Mesendoderm (in vitro differentiated cells): ENCODE results near the gene PIGH.

ENCODE experiments used
- DNase-seq: peaks from one replicate; pipeline ENCODE4 v3.0.0; 2013
- H2AK5ac ChIP-seq: 2 replicates; pipeline ENCODE4 v1.6.1; 2013; ENCODE audit warnings: low read length, inconsistent platforms
- H2BK120ac ChIP-seq: 2 replicates; pipeline ENCODE4 v1.6.1; 2013; ENCODE audit warnings: low read depth, mild to moderate bottlenecking, low read length, moderate library complexity, mixed read lengths
- H2BK15ac ChIP-seq: replicated peaks from 2 replicates; pipeline ENCODE4 v1.6.1; 2013; ENCODE audit warnings: low read depth, mild to moderate bottlenecking, moderate library complexity
- H2BK5ac ChIP-seq: 2 replicates; pipeline ENCODE4 v1.6.1; 2013; ENCODE audit warnings: low read length, inconsistent platforms
- H3K18ac ChIP-seq: 2 replicates; pipeline ENCODE4 v1.6.1; 2013; ENCODE audit warnings: mild to moderate bottlenecking, low read length, mixed read lengths
- H3K23ac ChIP-seq: one replicate; pipeline ENCODE4 v1.6.1; 2013; ENCODE audit warnings: low read length
- H3K27ac ChIP-seq: 2 replicates; pipeline ENCODE4 v1.5.1; 2013; ENCODE audit warnings: low read depth, mild to moderate bottlenecking, inconsistent platforms, low read length, moderate library complexity
- H3K27me3 ChIP-seq: 2 replicates; pipeline ENCODE4 v1.6.1; 2013; ENCODE audit warnings: low read length, control low read depth, mild to moderate bottlenecking, inconsistent platforms; ENCODE audit not compliant: insufficient read depth, poor library complexity
- H3K36me3 ChIP-seq: 2 replicates; pipeline ENCODE4 v1.6.1; 2013; ENCODE audit warnings: low read length, inconsistent platforms; ENCODE audit not compliant: control insufficient read depth, insufficient read depth
- H3K4ac ChIP-seq: one replicate; pipeline ENCODE4 v1.6.1; 2013; ENCODE audit warnings: low read depth, mild to moderate bottlenecking, low read length, moderate library complexity
- H3K4me1 ChIP-seq: 2 replicates; pipeline ENCODE4 v1.6.1; 2013; ENCODE audit warnings: low read depth, low read length, inconsistent platforms; ENCODE audit not compliant: control insufficient read depth
- H3K4me2 ChIP-seq: 2 replicates; pipeline ENCODE4 v1.6.1; 2013; ENCODE audit warnings: low read length
- H3K4me3 ChIP-seq: 2 replicates; pipeline ENCODE4 v1.5.1; 2013; ENCODE audit warnings: mild to moderate bottlenecking, low read length
- H3K56ac ChIP-seq: one replicate; pipeline ENCODE4 v1.6.1; 2013; ENCODE audit warnings: low read length
- H3K79me1 ChIP-seq: 2 replicates; pipeline ENCODE4 v1.6.1; 2013; ENCODE audit warnings: low read length, inconsistent platforms
- H3K79me2 ChIP-seq: 2 replicates; pipeline ENCODE4 v1.6.1; 2013; ENCODE audit warnings: mild to moderate bottlenecking, low read length; ENCODE audit not compliant: control insufficient read depth, insufficient read depth
- H3K9ac ChIP-seq: 2 replicates; pipeline ENCODE4 v1.6.1; 2013; ENCODE audit warnings: low read length, inconsistent platforms
- H4K5ac ChIP-seq: one replicate; pipeline ENCODE4 v1.6.1; 2013; ENCODE audit warnings: low read length
- H4K8ac ChIP-seq: one replicate; pipeline ENCODE4 v1.6.1; 2013; ENCODE audit warnings: low read depth, mild to moderate bottlenecking, control low read depth, low read length, moderate library complexity
- WGBS: extraction: QIAGEN DNeasy Blood & Tissue Kit; methylation state at CpG from one replicate; pipeline ENCODE4 v1.1.7; 2013; ENCODE audit warnings: low lambda C conversion rate, missing lambda C conversion rate; ENCODE audit not compliant: insufficient coverage; ENCODE audit errors: extremely low coverage; 5-methylcytosine and 5-hydroxymethylcytosine counted together

The PIGH gene

DNA sequence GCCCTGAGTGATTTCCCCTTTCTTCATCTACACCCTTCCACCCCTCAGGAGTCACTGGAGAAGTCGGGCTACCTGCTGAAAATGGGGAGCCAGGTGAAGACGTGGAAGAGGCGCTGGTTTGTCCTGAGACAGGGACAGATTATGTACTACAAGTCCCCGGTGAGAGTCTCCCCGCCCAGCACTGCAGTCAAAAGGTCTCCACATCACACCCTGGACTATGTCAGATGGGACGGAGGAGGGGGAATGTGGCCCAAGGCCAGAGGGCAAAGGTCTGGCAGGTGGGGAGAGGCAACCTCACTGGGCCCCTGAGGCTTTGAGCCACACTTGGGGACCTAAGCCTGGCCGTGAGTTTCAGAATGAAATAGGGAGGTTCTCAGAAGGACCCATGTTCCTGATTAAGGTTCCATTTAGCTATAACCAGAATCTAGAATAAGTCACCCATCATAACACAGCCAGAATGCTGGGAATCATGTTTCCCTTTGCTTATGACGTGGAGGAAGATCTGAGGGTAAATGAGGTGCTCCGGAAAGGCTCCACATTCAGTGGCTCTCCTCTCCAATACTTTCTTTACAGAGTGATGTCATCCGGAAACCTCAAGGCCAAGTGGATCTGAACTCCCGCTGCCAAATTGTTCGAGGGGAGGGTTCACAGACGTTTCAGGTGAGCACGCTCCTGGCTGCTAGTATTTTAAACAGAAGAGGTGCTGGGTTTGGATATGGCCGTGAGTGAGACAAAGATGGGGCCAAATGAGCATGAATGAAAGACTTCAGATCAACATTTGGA, 26.6 kb downstream of the PIGH start:
- Histone ChIP-seq H3K4me2 (no peak overlapping the region), H3K79me1 (no peaks in the 10 kb centered on the region), H3K18ac (no peak overlapping the region), H3K4me3 (no peak overlapping the region), H2BK15ac (no peak overlapping the region), H2BK5ac (no peak overlapping the region), H3K23ac (no peak overlapping the region), H3K27me3 (no peaks in the 10 kb centered on the region), H3K9ac (no peak overlapping the region), H4K8ac (no peak overlapping the region), H2AK5ac (no peak overlapping the region), H4K5ac (no peak overlapping the region), H3K4me1 (no peaks in the 10 kb centered on the region), H3K79me2 (no peaks in the 10 kb centered on the region), H3K27ac (no peak overlapping the region), H2BK120ac (no peak overlapping the region), H3K4ac (no peak overlapping the region), H3K56ac (no peak overlapping the region), H3K36me3 (no peaks in the 10 kb centered on the region)
- WGBS, result no CpG with 5 or more reads among the region's 15 CpGs
- DNase-seq, result no peak

DNA sequence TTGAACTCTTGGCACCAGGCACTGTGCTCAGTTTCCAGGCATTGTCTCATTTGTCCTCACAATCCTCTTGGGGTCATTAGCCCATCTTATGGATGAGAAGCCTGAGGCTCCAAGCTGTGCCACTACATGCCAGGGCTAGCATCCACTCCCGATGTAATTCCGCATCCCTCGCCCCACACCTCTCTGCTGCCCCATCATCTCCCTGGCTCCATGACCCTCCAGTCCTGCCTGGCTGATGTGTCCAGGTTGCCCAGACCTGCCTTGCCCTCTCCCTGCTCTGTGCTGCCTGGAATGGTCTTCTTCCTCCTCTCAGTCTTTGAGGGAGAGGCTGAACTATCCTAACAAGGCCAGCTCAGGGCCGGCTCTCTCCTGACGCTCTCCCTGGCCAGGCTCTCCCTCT, 27.5 kb downstream of the PIGH start:
- Histone ChIP-seq H3K79me2 (no peaks in the 10 kb centered on the region), H2BK120ac (no peak overlapping the region), H3K9ac (no peak overlapping the region), H3K79me1 (no peaks in the 10 kb centered on the region), H4K5ac (no peak overlapping the region), H3K56ac (no peak overlapping the region), H4K8ac (no peak overlapping the region), H3K4me3 (no peak overlapping the region), H2AK5ac (no peak overlapping the region), H3K27ac (no peak overlapping the region), H3K23ac (no peak overlapping the region), H2BK5ac (no peak overlapping the region), H3K27me3 (no peaks in the 10 kb centered on the region), H3K18ac (no peak overlapping the region), H3K4me1 (no peaks in the 10 kb centered on the region), H3K36me3 (no peaks in the 10 kb centered on the region), H3K4me2 (no peak overlapping the region), H2BK15ac (no peak overlapping the region), H3K4ac (no peak overlapping the region)
- no CpG with 5 or more reads among the region's 5 CpGs for WGBS
- DNase-seq, result no peak

DNA sequence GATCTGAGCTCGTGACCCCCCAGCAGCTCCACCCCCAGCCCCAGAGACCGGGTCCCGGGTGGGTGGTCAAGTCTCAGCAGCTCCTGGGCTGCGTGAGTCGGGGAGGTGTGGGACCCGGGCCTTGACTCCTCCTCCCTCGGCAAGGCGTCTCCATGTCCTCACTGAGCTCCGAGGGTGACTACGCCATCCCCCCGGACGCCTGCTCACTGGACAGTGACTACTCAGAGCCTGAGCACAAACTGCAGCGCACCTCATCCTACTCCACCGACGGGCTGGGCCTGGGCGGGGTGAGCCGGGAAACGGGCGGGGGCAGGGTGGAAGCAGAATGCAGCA, 28.1 kb downstream of the PIGH start:
- no peak for DNase-seq
- Histone ChIP-seq H3K23ac (no peak overlapping the region), H4K5ac (no peak overlapping the region), H2AK5ac (no peak overlapping the region), H3K27me3 (no peaks in the 10 kb centered on the region), H3K79me2 (no peaks in the 10 kb centered on the region), H3K18ac (no peak overlapping the region), H3K9ac (no peak overlapping the region), H3K4ac (no peak overlapping the region), H4K8ac (no peak overlapping the region), H3K4me1 (no peaks in the 10 kb centered on the region), H2BK15ac (no peak overlapping the region), H2BK5ac (no peak overlapping the region), H3K36me3 (no peaks in the 10 kb centered on the region), H3K56ac (no peak overlapping the region), H3K79me1 (no peaks in the 10 kb centered on the region), H2BK120ac (no peak overlapping the region), H3K27ac (no peak overlapping the region), H3K4me2 (no peak overlapping the region), H3K4me3 (no peak overlapping the region)
- WGBS, result no CpG with 5 or more reads among the region's 19 CpGs

DNA sequence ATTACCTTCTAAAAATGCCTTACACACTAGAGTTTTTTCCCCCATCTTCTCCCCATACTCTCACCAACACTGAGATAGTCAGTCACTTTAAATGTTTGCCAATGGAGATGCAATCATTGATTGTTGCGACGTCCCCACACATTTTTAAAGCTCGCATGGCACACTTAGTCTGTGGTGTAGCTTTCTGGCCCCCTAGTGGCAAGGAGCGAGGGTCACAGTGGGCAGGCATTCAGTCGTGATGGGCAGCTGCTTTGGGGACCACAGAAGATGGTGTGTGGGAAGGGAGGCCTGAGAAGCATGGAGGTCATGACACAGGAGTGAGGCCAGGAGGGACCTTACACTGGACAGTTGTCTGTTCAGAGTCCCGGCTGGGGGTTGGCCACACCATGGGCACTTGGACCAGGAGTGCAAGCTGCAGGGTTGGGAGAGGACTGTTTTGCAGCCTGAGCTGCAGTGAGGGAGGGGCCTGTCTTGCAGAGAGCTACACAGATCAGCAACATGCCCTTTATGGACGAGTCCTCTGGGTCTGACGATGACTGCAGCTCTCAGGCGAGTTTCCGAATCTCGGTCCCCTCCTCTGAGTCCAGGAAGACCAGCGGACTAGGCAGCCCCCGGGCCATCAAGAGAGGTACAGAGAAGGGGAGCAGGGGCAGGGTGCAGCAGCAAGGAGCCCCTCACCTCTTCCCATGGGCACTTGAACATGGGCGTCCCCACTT, 28.6 kb downstream of the PIGH start:
- Histone ChIP-seq H3K23ac (no peak overlapping the region), H3K79me1 (no peaks in the 10 kb centered on the region), H2AK5ac (no peak overlapping the region), H3K9ac (no peak overlapping the region), H2BK120ac (no peak overlapping the region), H3K4me2 (no peak overlapping the region), H3K4ac (no peak overlapping the region), H4K5ac (no peak overlapping the region), H3K27ac (no peak overlapping the region), H3K27me3 (no peaks in the 10 kb centered on the region), H4K8ac (no peak overlapping the region), H3K79me2 (no peaks in the 10 kb centered on the region), H2BK5ac (no peak overlapping the region), H3K4me3 (no peak overlapping the region), H3K56ac (no peak overlapping the region), H3K4me1 (no peaks in the 10 kb centered on the region), H3K36me3 (no peaks in the 10 kb centered on the region), H2BK15ac (no peak overlapping the region), H3K18ac (no peak overlapping the region)
- peak; percentile 71 for DNase-seq
- WGBS, result no CpG with 5 or more reads among the region's 14 CpGs

DNA sequence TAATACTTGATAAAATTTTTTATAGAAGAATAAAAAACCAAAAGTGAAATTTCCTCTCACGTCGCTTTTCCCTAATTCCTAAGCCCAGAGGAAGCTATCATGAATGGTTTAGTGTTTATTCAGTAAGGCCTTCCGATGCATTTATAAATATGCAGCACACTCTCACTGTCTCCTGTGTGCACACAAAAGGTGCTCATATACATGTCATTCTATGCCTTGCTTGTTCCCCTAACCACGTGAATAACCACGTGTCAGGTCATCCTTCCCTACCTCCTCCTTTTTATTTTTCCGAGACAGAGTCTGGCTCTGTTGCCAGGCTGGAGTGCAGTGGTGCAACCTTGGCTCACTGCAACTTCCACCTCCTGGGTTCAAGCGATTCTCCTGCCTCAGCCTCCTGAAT, 29.6 kb downstream of the PIGH start:
- Histone ChIP-seq H2BK120ac (no peak overlapping the region), H3K56ac (no peak overlapping the region), H3K18ac (no peak overlapping the region), H3K36me3 (no peaks in the 10 kb centered on the region), H3K4me1 (no peaks in the 10 kb centered on the region), H3K4me2 (no peak overlapping the region), H2BK5ac (no peak overlapping the region), H4K8ac (no peak overlapping the region), H2BK15ac (no peak overlapping the region), H3K79me2 (no peaks in the 10 kb centered on the region), H4K5ac (no peak overlapping the region), H3K79me1 (no peaks in the 10 kb centered on the region), H2AK5ac (no peak overlapping the region), H3K4ac (no peak overlapping the region), H3K23ac (no peak overlapping the region), H3K9ac (no peak overlapping the region), H3K27me3 (no peaks in the 10 kb centered on the region), H3K4me3 (no peak overlapping the region), H3K27ac (no peak overlapping the region)
- no peak for DNase-seq
- no CpG with 5 or more reads among the region's 7 CpGs for WGBS
